SJSA1 (cell line): ENCODE results near the gene MECP2. TPM values are rescaled to one million over a fixed set of nuclear protein-coding genes. Genes with fewer than 3 reads are reported as not detected.
"Not testable (repeated sequence)": the region's sequence is repeated elsewhere in the genome, so short reads cannot be mapped to it uniquely, and the experiment has no call there.

Source experiments
- DNase-seq, 2 experiments: peaks; one replicate each; pipeline ENCODE4 v3.0.0-alpha.2; 2015 to 2020; ENCODE audit warnings: low spot score in 2 of 2, low read depth in 1 of 2
- H3K27ac ChIP-seq: fragments of 250-450 bp; sonication (Bioruptor Pico); 2 replicates; pipeline ENCODE4 v1.5.1; 2020; ENCODE audit warnings: mild to moderate bottlenecking, moderate library complexity
- H3K27me3 ChIP-seq: fragments of 250-450 bp; sonication (Bioruptor Pico); replicated peaks from 2 replicates; pipeline ENCODE4 v1.5.1; 2020; ENCODE audit warnings: mild to moderate bottlenecking, moderate library complexity
- H3K36me3 ChIP-seq: fragments of 250-450 bp; sonication (Bioruptor Pico); 2 replicates; pipeline ENCODE4 v1.5.1; 2020; ENCODE audit warnings: mild to moderate bottlenecking
- H3K4me1 ChIP-seq: fragments of 250-450 bp; sonication (Bioruptor Pico); replicated peaks from 2 replicates; pipeline ENCODE4 v1.6.1; 2021; ENCODE audit warnings: mild to moderate bottlenecking
- H3K4me3 ChIP-seq: fragments of 250-450 bp; sonication (Bioruptor Pico); 2 replicates; pipeline ENCODE4 v1.5.1; 2020; ENCODE audit warnings: mild to moderate bottlenecking
- H3K9me3 ChIP-seq: fragments of 250-450 bp; sonication (Bioruptor Pico); replicated peaks from 2 replicates; pipeline ENCODE4 v1.5.1; 2020; ENCODE audit warnings: mild to moderate bottlenecking
- total RNA-seq: library from RNA; depleted of rRNA; stranded (reverse); fragments of >200 nt; shearing (Covaris generic); gene quantifications from 2 replicates; pipeline ENCODE4 v1.2.3, GENCODE V29; 2014

MECP2 gene
- total RNA-seq, 1 experiment from 2014 or later: 26.0 TPM

DNA sequence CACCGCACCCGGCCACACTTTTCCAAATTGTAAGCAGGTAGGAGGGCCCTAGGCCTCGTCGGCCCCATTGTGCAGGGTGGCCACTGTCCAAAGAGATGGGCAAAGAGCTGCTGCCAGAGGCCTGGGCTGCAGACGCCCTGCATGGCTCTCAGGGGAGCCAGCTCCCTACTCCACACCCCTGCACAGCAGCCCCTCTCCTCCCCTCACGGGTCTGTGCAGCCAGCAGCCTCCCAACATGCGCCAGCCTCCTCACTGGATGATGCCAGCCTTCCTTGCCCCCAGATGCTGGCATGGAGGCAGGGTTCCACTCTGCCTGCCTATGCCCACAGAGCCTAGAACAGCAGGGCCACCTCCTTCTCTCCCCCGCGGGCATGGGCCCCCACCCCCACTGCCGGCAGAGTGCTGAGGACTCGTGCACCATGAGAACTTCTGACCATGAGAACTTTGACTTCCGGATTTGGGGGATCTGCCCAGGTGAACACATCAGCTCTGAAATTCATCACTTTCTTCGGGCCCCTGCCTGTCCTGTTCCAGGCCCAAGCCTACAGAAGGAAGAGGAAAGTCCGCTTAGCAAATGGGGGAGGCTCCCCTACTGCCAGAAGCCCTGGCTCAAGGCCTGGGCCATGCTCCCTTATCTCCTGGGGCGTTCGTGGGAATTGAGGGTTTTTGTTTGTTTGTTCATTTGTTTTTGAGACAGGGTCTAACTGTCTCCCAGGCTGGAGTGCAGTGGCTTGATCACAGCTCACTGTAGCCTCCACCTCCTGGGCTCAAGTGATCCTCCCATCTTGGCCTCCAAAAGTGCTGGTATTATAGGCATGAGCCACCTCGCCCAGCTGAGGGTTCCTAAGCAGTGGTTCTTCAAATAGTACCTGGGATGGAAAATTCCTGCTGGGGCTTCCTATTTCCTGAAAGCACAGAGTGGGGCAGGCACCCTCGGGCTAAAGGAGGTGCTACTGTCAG is 85.9 kb downstream of the MECP2 start:
- H3K27ac ChIP-seq: no peak overlapping the region
- no peaks in the 10 kb centered on the region for H3K9me3 ChIP-seq
- H3K27me3 ChIP-seq: no peaks in the 10 kb centered on the region
- no peaks in the 10 kb centered on the region for H3K4me1 ChIP-seq
- H3K4me3 ChIP-seq: no peak overlapping the region
- DNase-seq: no peak
- H3K36me3 ChIP-seq: peaks cover 32% of the 10 kb centered on the region

- no peak overlapping the region for H3K27ac ChIP-seq
- no peaks in the 10 kb centered on the region for H3K9me3 ChIP-seq
- no peak overlapping the region for H3K4me3 ChIP-seq
- H3K27me3 ChIP-seq: no peaks in the 10 kb centered on the region
- DNase-seq: no peak
- no peaks in the 10 kb centered on the region for H3K4me1 ChIP-seq
- H3K36me3 ChIP-seq: peaks cover 22% of the 10 kb centered on the region
Measured at GRCh38 chrX:154010330-154011087, 87.0 kb downstream of the MECP2 start.

DNA sequence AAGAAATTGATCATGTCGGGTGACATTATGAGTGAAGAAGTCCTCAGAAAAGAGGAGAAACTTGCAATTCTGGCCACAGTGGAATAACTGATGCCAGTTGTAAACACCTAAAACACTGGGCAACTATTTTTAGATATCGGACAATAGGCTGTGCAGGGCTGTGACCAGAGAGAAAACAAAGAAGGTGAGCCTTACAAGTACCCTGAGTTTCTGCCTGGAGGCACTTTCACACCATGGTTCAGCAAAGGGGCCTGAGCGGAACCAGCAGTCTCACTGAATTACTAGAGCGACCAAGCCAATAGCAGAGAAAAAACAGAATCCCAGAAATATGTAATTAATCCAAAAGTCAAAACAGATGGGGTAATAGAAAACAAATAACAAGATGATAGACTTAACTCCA is 89.0 kb downstream of the MECP2 start:
- Histone ChIP-seq H3K4me1 (no peaks in the 10 kb centered on the region), H3K36me3 (peaks cover 18% of the 10 kb centered on the region), H3K9me3 (no peaks in the 10 kb centered on the region), H3K4me3 (no peak overlapping the region), H3K27ac (no peak overlapping the region), H3K27me3 (no peaks in the 10 kb centered on the region)
- DNase-seq: no peak

DNA sequence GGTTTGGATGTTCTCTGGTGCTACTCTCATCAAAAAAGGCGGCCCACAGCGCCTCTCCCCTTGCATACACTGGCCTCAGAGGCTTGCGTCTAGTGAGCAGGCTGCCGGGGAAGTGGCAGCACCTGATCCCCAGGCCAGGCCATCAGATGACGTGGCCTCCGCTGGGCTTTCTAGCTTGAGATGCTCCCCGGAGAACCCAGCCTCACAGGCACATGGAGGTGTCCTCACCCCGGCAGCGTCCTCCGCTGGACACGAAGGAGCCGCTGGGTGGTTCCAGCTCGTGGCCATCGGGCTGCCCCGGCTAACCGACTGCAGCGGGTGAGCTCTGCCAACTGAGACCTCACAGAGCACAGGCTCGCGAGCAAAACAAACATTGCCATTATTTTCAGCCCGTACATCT is 90.6 kb downstream of the MECP2 start:
- H3K27ac ChIP-seq: no peak overlapping the region
- H3K9me3 ChIP-seq: no peaks in the 10 kb centered on the region
- no peak for DNase-seq
- peaks cover 5% of the 10 kb centered on the region; the same call in 1 of the 2 replicates for H3K36me3 ChIP-seq
- no peaks in the 10 kb centered on the region for H3K27me3 ChIP-seq
- no peak overlapping the region for H3K4me3 ChIP-seq
- no peaks in the 10 kb centered on the region for H3K4me1 ChIP-seq

DNA sequence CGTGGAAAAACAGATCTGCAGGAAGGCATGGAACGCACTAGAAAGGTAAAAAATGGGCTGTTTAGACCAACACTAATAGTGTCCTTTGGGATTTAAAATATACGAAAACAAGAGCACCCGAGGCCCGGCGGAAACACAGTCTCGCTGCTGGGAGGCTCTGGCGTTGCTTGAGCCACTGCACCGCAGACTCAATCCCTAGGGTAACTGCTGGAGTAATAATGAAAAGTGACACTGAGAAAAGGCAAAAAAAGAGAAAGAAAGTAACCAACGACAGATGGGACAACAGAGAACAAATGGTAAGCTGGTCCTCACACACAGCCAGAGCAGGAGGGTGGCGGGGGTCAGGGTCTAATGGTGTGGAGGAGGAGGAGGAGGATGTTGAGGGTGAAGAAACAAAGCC is 93.2 kb downstream of the MECP2 start:
- no peaks in the 10 kb centered on the region for H3K9me3 ChIP-seq
- DNase-seq: no peak
- no peak overlapping the region for H3K27ac ChIP-seq
- H3K4me3 ChIP-seq: no peak overlapping the region
- no peaks in the 10 kb centered on the region for H3K36me3 ChIP-seq
- H3K4me1 ChIP-seq: no peaks in the 10 kb centered on the region
- H3K27me3 ChIP-seq: no peaks in the 10 kb centered on the region

DNA sequence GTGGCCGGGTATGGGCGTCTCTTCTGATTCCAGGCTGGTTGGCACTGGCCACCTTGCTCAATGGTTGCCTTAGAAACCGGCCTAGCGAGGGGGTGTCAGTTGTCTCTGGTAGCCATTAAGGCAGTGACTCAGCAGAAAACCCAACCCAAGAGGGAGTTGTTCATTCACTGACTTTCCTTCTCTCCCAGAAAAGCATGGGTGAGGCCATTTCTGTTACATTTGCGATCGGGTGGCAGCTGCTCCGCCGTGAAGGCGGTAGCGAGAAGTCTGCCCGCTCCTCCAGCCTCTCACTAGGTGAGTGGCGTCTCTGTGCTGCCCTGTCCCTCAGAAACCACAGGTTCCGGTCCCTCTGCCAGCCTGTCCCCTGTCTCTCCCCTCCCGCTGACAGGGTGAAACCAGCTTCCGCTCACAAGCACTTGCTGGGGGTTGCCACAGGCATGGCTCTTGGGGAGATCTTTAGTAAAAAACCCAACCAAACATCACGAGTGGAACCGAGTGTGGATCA is 95.2 kb downstream of the MECP2 start:
- DNase-seq: no peak
- Histone ChIP-seq H3K4me1 (no peaks in the 10 kb centered on the region), H3K9me3 (no peaks in the 10 kb centered on the region), H3K27me3 (no peaks in the 10 kb centered on the region), H3K36me3 (no peaks in the 10 kb centered on the region), H3K27ac (no peak overlapping the region), H3K4me3 (no peak overlapping the region)

GRCh38 chrX:154000051-154000450 is 97.5 kb downstream of the MECP2 start:
- Histone ChIP-seq H3K9me3 (no peaks in the 10 kb centered on the region), H3K36me3 (no peaks in the 10 kb centered on the region), H3K4me1 (no peaks in the 10 kb centered on the region), H3K4me3 (no peak overlapping the region), H3K27ac (no peak overlapping the region), H3K27me3 (no peaks in the 10 kb centered on the region)
- no peak for DNase-seq

DNA sequence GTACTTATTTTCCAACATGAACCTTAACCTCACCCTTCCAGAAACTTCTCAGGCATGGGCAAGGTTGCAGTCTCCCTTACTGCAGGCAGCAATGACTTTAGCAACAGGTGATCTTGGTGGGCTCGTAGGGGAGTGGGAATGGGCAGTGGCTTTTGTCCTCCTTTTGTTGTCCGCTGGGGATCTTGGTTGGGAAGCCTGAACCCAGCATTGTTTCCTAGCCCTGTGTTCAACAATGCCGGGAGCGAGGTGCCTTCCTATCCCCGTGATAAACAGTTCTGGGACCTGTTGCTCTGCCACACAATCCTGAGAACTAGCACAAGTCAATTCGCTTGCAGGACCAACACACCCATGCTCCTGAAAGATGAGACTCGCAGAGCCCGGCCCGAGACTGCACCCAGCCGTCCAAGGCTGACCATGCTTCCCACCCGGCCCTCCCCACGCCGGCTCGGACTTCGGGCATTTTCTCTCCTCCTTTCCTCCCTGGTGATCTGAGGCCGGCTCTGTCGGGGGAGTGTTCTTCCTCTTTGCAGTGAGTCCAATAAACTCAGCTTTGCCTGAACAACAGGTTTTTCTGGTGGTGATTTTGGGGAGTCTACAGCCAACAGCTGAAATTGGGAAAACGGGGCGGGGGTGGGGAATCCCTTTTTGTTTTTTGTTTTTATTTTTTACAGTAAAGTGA is 98.0 kb downstream of the MECP2 start:
- no peak overlapping the region for H3K4me3 ChIP-seq
- H3K36me3 ChIP-seq: no peaks in the 10 kb centered on the region
- H3K9me3 ChIP-seq: no peaks in the 10 kb centered on the region
- no peak overlapping the region for H3K27ac ChIP-seq
- DNase-seq: no peak
- no peaks in the 10 kb centered on the region for H3K4me1 ChIP-seq
- no peaks in the 10 kb centered on the region for H3K27me3 ChIP-seq

- no peak overlapping the region for H3K4me3 ChIP-seq
- DNase-seq: no peak
- no peaks in the 10 kb centered on the region for H3K9me3 ChIP-seq
- H3K27me3 ChIP-seq: no peaks in the 10 kb centered on the region
- no peaks in the 10 kb centered on the region for H3K36me3 ChIP-seq
- H3K27ac ChIP-seq: no peak overlapping the region
- no peaks in the 10 kb centered on the region for H3K4me1 ChIP-seq
Measured at GRCh38 chrX:153995504-153995903, 102.0 kb downstream of the MECP2 start.

- H3K9me3 ChIP-seq, H3K36me3 ChIP-seq, DNase-seq, H3K4me1 ChIP-seq, H3K4me3 ChIP-seq, H3K27me3 ChIP-seq, H3K27ac ChIP-seq: not testable (repeated sequence)
Measured at GRCh38 chrX:153994398-153994797, 103.1 kb downstream of the MECP2 start.

- Histone ChIP-seq H3K4me1 (no peaks in the 10 kb centered on the region), H3K27ac (no peak overlapping the region), H3K36me3 (no peaks in the 10 kb centered on the region), H3K9me3 (no peaks in the 10 kb centered on the region), H3K4me3 (no peak overlapping the region), H3K27me3 (no peaks in the 10 kb centered on the region)
- DNase-seq: no peak
Measured at GRCh38 chrX:153993978-153994377, 103.5 kb downstream of the MECP2 start.

GRCh38 chrX:153993079-153993478 is 104.4 kb downstream of the MECP2 start:
- Histone ChIP-seq H3K36me3 (no peaks in the 10 kb centered on the region), H3K9me3 (no peaks in the 10 kb centered on the region), H3K27ac (no peak overlapping the region), H3K4me1 (no peaks in the 10 kb centered on the region), H3K27me3 (no peaks in the 10 kb centered on the region), H3K4me3 (no peak overlapping the region)
- no peak for DNase-seq

GRCh38 chrX:153992180-153992579 is 105.3 kb downstream of the MECP2 start:
- no peaks in the 10 kb centered on the region for H3K4me1 ChIP-seq
- no peak overlapping the region for H3K27ac ChIP-seq
- no peaks in the 10 kb centered on the region for H3K36me3 ChIP-seq
- no peaks in the 10 kb centered on the region for H3K27me3 ChIP-seq
- H3K4me3 ChIP-seq: no peak overlapping the region
- DNase-seq: no peak
- no peaks in the 10 kb centered on the region for H3K9me3 ChIP-seq
